ENCODE results near the gene SPRTN.
A peak's percentile ranks its signal among the peaks of the same experiment; 100 is the strongest.

The SPRTN gene

GRCh38 chr1:231338270-231339128 lies at the start of gene SPRTN:
TSS of gene SPRTN (plus strand) at chr1:231338293. CDS start at chr1:231338384, 91 bp downstream.
- H3K4me3 ChIP-seq (ENCODE audit: low read depth, low read length) = peak within 1 kb of the TSS; percentile 90
- TF ChIP-seq CTCF (IDR thresholded peaks at IDR 0.05; ENCODE audit: borderline replicate concordance, insufficient read depth, low read depth, low read length) = no peak

GRCh38 chr1:231295938-231296337 lies 42.2 kb upstream of the SPRTN start:
- H3K4me3 ChIP-seq (ENCODE audit: low read depth, low read length) = no peak overlapping the region
- TF ChIP-seq CTCF (IDR thresholded peaks at IDR 0.05; ENCODE audit: borderline replicate concordance, insufficient read depth, low read depth, low read length) = no peak

GRCh38 chr1:231301990-231302389 lies 36.1 kb upstream of the SPRTN start:
- no peak overlapping the region for H3K4me3 ChIP-seq (ENCODE audit: low read depth, low read length)
- TF ChIP-seq CTCF (IDR thresholded peaks at IDR 0.05; ENCODE audit: borderline replicate concordance, insufficient read depth, low read depth, low read length) = no peak

- H3K4me3 ChIP-seq (ENCODE audit: low read depth, low read length) = no peak overlapping the region
- TF ChIP-seq CTCF (IDR thresholded peaks at IDR 0.05; ENCODE audit: borderline replicate concordance, insufficient read depth, low read depth, low read length) = no peak
These were observed 27.6 kb upstream of the SPRTN start for GRCh38 chr1:231310391-231310934.

- no peak for TF ChIP-seq CTCF (IDR thresholded peaks at IDR 0.05; ENCODE audit: borderline replicate concordance, insufficient read depth, low read depth, low read length)
- no peak overlapping the region for H3K4me3 ChIP-seq (ENCODE audit: low read depth, low read length)
These were observed 26.2 kb upstream of the SPRTN start for GRCh38 chr1:231311720-231312431.

- H3K4me3 ChIP-seq (ENCODE audit: low read depth, low read length) = no peak overlapping the region
- no peak for TF ChIP-seq CTCF (IDR thresholded peaks at IDR 0.05; ENCODE audit: borderline replicate concordance, insufficient read depth, low read depth, low read length)
These were observed 25.7 kb upstream of the SPRTN start for GRCh38 chr1:231312432-231312788.

All from GM12875 (cell line).